Measurements from ENCODE around the gene FRAT1.

GRCh38 chr10:97320480-97321031, 1.5 kb downstream of the FRAT1 start:
- no peak for TF ChIP-seq JUND (CRISPR knock-in tag; IDR thresholded peaks at IDR 0.05)
- no peak for TF ChIP-seq KDM5A (IDR thresholded peaks at IDR 0.05; ENCODE audit: borderline replicate concordance, low read length)
- no peak for TF ChIP-seq RERE (CRISPR knock-in tag; IDR thresholded peaks at IDR 0.05; ENCODE audit: low read depth)
- TF ChIP-seq NBN (conservative IDR thresholded peaks at IDR 0.05): no peak

Data from HepG2 (cell line).